ENCODE measurements around the gene MPZL3. TPM values are rescaled to one million over a fixed set of nuclear protein-coding genes. Genes with fewer than 3 reads are reported as not detected.

Gene MPZL3
- total RNA-seq, 1 experiment from 2014 or later: 8.7 TPM

DNA sequence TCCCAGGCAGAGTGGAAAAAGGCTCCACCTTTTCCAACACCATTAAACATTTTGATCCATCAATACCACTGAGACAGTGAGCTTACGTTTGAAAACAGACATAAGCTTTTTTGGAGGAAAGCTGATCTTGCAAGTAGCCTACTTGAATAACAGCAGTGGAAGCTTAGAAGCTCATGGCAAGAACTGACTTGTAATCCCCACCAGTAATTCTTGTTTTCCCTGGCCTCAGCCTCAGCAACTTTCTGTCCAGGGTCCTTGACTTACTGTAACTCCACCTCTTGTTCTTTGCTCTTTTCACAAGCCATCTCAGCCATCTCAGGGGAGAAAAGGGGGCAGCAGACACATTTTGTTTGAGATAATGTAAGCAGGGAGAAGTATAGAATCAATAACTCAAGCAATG lies 24.3 kb upstream of the MPZL3 start:
- H4K20me1 ChIP-seq (ENCODE audit: insufficient read depth): no peaks in the 10 kb centered on the region
- no peaks in the 10 kb centered on the region for H3K9me3 ChIP-seq (ENCODE audit: control insufficient read depth in 1 of 2, insufficient read depth in 1 of 2, low read depth in 1 of 2, low read length in 2 of 2)
- H3K9me2 ChIP-seq (ENCODE audit: insufficient read depth): no peaks in the 10 kb centered on the region
- 0 out of 2 replicates have a peak overlapping the region, but pooled peaks have one; percentile 70 for H3K4me2 ChIP-seq (ENCODE audit: low read length)
- H3K4me3 ChIP-seq (replicated peaks in 1 of 2; ENCODE audit: low read depth in 1 of 2, low read length in 2 of 2): no peak overlapping the region
- no TSS peak for BruUV-seq (replicated peaks)
- POLR2A ChIA-PET: interaction anchor here (0.9 kb wide), 1 partner anchor 24 kb away, joined by 3 read pairs; the partner anchor contains the start of gene MPZL3
- ATAC-seq: no peak
- H3K9ac ChIP-seq (ENCODE audit: low read length): no peak overlapping the region
- no peaks in the 10 kb centered on the region for H3K79me2 ChIP-seq (ENCODE audit: insufficient read depth, low read length)
- TF ChIP-seq, protein P1, sequence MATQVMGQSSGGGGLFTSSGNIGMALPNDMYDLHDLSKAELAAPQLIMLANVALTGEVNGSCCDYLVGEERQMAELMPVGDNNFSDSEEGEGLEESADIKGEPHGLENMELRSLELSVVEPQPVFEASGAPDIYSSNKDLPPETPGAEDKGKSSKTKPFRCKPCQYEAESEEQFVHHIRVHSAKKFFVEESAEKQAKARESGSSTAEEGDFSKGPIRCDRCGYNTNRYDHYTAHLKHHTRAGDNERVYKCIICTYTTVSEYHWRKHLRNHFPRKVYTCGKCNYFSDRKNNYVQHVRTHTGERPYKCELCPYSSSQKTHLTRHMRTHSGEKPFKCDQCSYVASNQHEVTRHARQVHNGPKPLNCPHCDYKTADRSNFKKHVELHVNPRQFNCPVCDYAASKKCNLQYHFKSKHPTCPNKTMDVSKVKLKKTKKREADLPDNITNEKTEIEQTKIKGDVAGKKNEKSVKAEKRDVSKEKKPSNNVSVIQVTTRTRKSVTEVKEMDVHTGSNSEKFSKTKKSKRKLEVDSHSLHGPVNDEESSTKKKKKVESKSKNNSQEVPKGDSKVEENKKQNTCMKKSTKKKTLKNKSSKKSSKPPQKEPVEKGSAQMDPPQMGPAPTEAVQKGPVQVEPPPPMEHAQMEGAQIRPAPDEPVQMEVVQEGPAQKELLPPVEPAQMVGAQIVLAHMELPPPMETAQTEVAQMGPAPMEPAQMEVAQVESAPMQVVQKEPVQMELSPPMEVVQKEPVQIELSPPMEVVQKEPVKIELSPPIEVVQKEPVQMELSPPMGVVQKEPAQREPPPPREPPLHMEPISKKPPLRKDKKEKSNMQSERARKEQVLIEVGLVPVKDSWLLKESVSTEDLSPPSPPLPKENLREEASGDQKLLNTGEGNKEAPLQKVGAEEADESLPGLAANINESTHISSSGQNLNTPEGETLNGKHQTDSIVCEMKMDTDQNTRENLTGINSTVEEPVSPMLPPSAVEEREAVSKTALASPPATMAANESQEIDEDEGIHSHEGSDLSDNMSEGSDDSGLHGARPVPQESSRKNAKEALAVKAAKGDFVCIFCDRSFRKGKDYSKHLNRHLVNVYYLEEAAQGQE (IDR thresholded peaks at IDR 0.05; ENCODE audit: low read depth): no peak
- TF ChIP-seq EZH2phosphoT487 (IDR thresholded peaks at IDR 0.05; ENCODE audit: borderline replicate concordance) (no peak), ZNF274 (IDR thresholded peaks at IDR 0.05; ENCODE audit: low read depth, low read length) (no peak), CBX3 (IDR thresholded peaks at IDR 0.05; ENCODE audit: low read depth) (no peak), SRF (IDR thresholded peaks at IDR 0.05; ENCODE audit: low read depth) (no peak), POLR2AphosphoS5 (IDR thresholded peaks at IDR 0.05; ENCODE audit: low read depth, low read length) (no peak)
- TF ChIP-seq, protein P2, sequence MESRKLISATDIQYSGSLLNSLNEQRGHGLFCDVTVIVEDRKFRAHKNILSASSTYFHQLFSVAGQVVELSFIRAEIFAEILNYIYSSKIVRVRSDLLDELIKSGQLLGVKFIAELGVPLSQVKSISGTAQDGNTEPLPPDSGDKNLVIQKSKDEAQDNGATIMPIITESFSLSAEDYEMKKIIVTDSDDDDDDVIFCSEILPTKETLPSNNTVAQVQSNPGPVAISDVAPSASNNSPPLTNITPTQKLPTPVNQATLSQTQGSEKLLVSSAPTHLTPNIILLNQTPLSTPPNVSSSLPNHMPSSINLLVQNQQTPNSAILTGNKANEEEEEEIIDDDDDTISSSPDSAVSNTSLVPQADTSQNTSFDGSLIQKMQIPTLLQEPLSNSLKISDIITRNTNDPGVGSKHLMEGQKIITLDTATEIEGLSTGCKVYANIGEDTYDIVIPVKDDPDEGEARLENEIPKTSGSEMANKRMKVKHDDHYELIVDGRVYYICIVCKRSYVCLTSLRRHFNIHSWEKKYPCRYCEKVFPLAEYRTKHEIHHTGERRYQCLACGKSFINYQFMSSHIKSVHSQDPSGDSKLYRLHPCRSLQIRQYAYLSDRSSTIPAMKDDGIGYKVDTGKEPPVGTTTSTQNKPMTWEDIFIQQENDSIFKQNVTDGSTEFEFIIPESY (IDR thresholded peaks at IDR 0.05; ENCODE audit: extremely low read depth, insufficient replicate concordance, low read length): no peak
- TF ChIP-seq, protein P3, sequence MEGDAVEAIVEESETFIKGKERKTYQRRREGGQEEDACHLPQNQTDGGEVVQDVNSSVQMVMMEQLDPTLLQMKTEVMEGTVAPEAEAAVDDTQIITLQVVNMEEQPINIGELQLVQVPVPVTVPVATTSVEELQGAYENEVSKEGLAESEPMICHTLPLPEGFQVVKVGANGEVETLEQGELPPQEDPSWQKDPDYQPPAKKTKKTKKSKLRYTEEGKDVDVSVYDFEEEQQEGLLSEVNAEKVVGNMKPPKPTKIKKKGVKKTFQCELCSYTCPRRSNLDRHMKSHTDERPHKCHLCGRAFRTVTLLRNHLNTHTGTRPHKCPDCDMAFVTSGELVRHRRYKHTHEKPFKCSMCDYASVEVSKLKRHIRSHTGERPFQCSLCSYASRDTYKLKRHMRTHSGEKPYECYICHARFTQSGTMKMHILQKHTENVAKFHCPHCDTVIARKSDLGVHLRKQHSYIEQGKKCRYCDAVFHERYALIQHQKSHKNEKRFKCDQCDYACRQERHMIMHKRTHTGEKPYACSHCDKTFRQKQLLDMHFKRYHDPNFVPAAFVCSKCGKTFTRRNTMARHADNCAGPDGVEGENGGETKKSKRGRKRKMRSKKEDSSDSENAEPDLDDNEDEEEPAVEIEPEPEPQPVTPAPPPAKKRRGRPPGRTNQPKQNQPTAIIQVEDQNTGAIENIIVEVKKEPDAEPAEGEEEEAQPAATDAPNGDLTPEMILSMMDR (IDR thresholded peaks at IDR 0.05 in 2 of 3, conservative IDR thresholded peaks at IDR 0.05 in 1 of 3; ENCODE audit: borderline replicate concordance in 1 of 3, insufficient read depth in 1 of 3, low read depth in 2 of 3, low read length in 2 of 3): no peak
- TF ChIP-seq, protein P4, sequence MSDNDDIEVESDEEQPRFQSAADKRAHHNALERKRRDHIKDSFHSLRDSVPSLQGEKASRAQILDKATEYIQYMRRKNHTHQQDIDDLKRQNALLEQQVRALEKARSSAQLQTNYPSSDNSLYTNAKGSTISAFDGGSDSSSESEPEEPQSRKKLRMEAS (IDR thresholded peaks at IDR 0.05): no peak
- DNase-seq (ENCODE audit: low read depth, low spot score): no peak
- CTCF ChIA-PET: interaction anchor here (2.2 kb wide), 1 partner anchor 19 kb away, joined by 12 read pairs; no protein-coding TSS in a partner anchor
- H3K27ac ChIP-seq (ENCODE audit: low read depth, low read length): no peak overlapping the region
- RAD21 ChIA-PET (ENCODE audit: low non-redundant PET in 1 of 2, low total read pairs in 2 of 2, uncharacterized antibody in 2 of 2, unreplicated experiment in 2 of 2): no interaction called here
- no peak overlapping the region for H2AFZ ChIP-seq (ENCODE audit: low read depth, low read length, poor library complexity, severe bottlenecking)
- H3K27me3 ChIP-seq (ENCODE audit: insufficient read depth, low read length): no peaks in the 10 kb centered on the region
- peaks cover 3 to 22% of the 10 kb centered on the region in 2 experiments; a peak in 3 of 4 replicates for H3K4me1 ChIP-seq (ENCODE audit: control insufficient read depth in 1 of 2, insufficient read depth in 2 of 2, low read length in 2 of 2)
- no peaks in the 10 kb centered on the region for H3K36me3 ChIP-seq (ENCODE audit: control insufficient read depth in 1 of 2, insufficient read depth in 2 of 2, low read length in 2 of 2)
- intact Hi-C loops (cut with micrococcal nuclease): no loop called here
